A673 (cell line): ENCODE measurements around the gene MALT1. TPM values are rescaled to one million over a fixed set of nuclear protein-coding genes. Genes with fewer than 3 reads are reported as not detected.

Experiments used
- BruUV-seq: library from RNA; stranded (reverse); fragments of 400-500 nt; replicated peaks from 2 replicates; lab custom pipeline; 2021; lab: Mats Ljungman, UMichigan
- CTCF ChIA-PET: fragments of 300-600 bp; sonication (Branson Sonifier 250); formaldehyde crosslinking; loops from one replicate; lab custom pipeline; 2022; ENCODE audit warnings: antibody characterized with exemption; lab: Charles Lee
- POLR2A ChIA-PET: fragments of 300-600 bp; sonication (Branson Sonifier 250); formaldehyde crosslinking; loops from one replicate; lab custom pipeline; 2022; ENCODE audit warnings: antibody characterized with exemption; ENCODE audit not compliant: low non-redundant PET; lab: Charles Lee
- DNase-seq: peaks from one replicate; pipeline ENCODE4 v3.0.0-alpha.2; 2015; ENCODE audit warnings: low spot score
- H3K27ac ChIP-seq: fragments of 200-600 bp; sonication (generic); 2 replicates; pipeline ENCODE4 v1.5.1; 2016; ENCODE audit warnings: mixed run types, low read depth, mild to moderate bottlenecking, mixed read lengths, antibody characterized with exemption, low read length; ENCODE audit not compliant: poor library complexity, severe bottlenecking
- H3K27me3 ChIP-seq: fragments of 200-600 bp; sonication (generic); replicated peaks from 2 replicates; pipeline ENCODE4 v1.6.1; 2017; ENCODE audit warnings: mixed run types, low read depth, mild to moderate bottlenecking, mixed read lengths, antibody characterized with exemption, low read length; ENCODE audit not compliant: insufficient read depth, poor library complexity
- H3K36me3 ChIP-seq: fragments of 200-600 bp; sonication (generic); 2 replicates; pipeline ENCODE4 v1.6.1; 2016; ENCODE audit warnings: mixed run types, mild to moderate bottlenecking, mixed read lengths, antibody characterized with exemption, low read length; ENCODE audit not compliant: insufficient read depth, poor library complexity, severe bottlenecking
- H3K4me1 ChIP-seq: fragments of 200-600 bp; sonication (generic); 2 replicates; pipeline ENCODE4 v1.6.1; 2017; ENCODE audit warnings: mixed run types, mild to moderate bottlenecking, mixed read lengths, antibody characterized with exemption, low read length; ENCODE audit not compliant: insufficient read depth, poor library complexity, severe bottlenecking
- H3K4me3 ChIP-seq: fragments of 200-600 bp; sonication (generic); 2 replicates; pipeline ENCODE4 v1.5.1; 2016; ENCODE audit warnings: low read depth, mixed run types, mild to moderate bottlenecking, mixed read lengths, low read length; ENCODE audit not compliant: poor library complexity, severe bottlenecking
- H3K9me3 ChIP-seq: fragments of 200-600 bp; sonication (generic); 2 replicates; pipeline ENCODE4 v1.6.1; 2016; ENCODE audit warnings: mixed run types, low read depth, mild to moderate bottlenecking, mixed read lengths, antibody characterized with exemption, low read length; ENCODE audit not compliant: poor library complexity, severe bottlenecking
- EZH2 ChIP-seq: fragments of 200-600 bp; sonication (generic); IDR thresholded peaks from 2 replicates; pipeline ENCODE4 v1.6.1; 2017; ENCODE audit warnings: borderline replicate concordance, low read depth, mild to moderate bottlenecking, mixed read lengths, antibody characterized with exemption, low read length; ENCODE audit not compliant: poor library complexity, severe bottlenecking
- intact Hi-C: fragments of 100-400 bp; cut with micrococcal nuclease; formaldehyde crosslinking; loops from one replicate; pipeline ENCODE4 v1.10.0; 2022; ENCODE audit not compliant: unreplicated experiment
- total RNA-seq: library from RNA; stranded (reverse); gene quantifications from 2 replicates; pipeline ENCODE4 v1.2.3, GENCODE V29; 2021
- TF ChIP-seq, protein P1 (sequence below): fragments of 300-800, 200-600 bp; sonication (generic); conservative IDR thresholded peaks from 2 replicates; pipeline ENCODE4 v1.5.1; 2017; ENCODE audit warnings: low read depth, mild to moderate bottlenecking, antibody characterized with exemption, low read length, moderate library complexity, mixed read lengths

MALT1 gene
- total RNA-seq, 1 experiment from 2014 or later: 23.0 TPM

DNA sequence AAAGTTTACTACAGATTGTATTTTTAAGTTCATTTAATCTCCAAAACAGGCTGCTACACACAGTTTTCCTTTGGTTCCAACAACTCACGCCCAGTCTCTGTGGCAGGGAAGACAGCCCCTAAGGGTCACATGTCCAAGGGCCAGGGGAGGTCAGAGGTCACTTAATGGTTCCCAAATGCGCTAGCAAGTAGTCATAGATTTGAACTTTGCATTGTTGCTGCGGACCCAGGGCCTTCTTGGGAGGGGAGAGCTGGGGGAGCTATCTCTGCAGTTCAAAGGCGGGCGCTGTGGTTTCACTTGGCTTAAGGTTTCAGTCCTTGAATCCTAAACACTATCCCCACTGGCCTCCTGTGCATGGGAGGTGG is 118.6 kb downstream of the MALT1 start:
- POLR2A ChIA-PET: no interaction called here
- DNase-seq: no peak

DNA sequence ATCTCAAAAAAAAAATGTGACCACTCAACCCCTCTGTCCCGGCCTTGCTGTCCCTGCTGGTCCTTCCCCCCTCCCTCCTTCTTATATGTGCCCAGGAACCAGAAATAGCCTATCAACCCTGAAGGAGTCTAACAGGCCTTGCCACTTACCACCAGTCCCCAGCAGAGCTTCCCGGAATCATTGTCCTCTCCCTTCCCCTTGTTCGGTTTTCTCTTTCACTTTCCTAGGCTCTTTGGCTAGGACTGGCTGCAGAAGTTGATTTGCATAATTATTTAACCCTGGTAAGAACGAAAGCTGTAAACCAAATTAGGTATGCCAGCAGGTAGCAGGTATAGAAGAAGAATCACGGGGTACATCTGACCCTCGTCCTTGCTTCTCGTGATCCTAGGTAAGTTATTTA is 120.8 kb downstream of the MALT1 start:
- intact Hi-C loops: no loop called here
- Histone ChIP-seq H3K27me3 (no peaks in the 10 kb centered on the region), H3K4me1 (peaks cover 8% of the 10 kb centered on the region), H3K9me3 (no peaks in the 10 kb centered on the region), H3K36me3 (no peaks in the 10 kb centered on the region), H3K27ac (no peak overlapping the region), H3K4me3 (no peak overlapping the region)
- POLR2A ChIA-PET: no interaction called here
- no peak for TF ChIP-seq EZH2
- TF ChIP-seq, protein P1, sequence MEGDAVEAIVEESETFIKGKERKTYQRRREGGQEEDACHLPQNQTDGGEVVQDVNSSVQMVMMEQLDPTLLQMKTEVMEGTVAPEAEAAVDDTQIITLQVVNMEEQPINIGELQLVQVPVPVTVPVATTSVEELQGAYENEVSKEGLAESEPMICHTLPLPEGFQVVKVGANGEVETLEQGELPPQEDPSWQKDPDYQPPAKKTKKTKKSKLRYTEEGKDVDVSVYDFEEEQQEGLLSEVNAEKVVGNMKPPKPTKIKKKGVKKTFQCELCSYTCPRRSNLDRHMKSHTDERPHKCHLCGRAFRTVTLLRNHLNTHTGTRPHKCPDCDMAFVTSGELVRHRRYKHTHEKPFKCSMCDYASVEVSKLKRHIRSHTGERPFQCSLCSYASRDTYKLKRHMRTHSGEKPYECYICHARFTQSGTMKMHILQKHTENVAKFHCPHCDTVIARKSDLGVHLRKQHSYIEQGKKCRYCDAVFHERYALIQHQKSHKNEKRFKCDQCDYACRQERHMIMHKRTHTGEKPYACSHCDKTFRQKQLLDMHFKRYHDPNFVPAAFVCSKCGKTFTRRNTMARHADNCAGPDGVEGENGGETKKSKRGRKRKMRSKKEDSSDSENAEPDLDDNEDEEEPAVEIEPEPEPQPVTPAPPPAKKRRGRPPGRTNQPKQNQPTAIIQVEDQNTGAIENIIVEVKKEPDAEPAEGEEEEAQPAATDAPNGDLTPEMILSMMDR: no peak
- CTCF ChIA-PET: no interaction called here
- no TSS peak for BruUV-seq
- no peak for DNase-seq

More for the DNA sequence above, 118.6 kb downstream of the MALT1 start:
- peak overlapping the region; percentile 10 for H3K27ac ChIP-seq
- H3K4me3 ChIP-seq: no peak overlapping the region
- H3K9me3 ChIP-seq: no peaks in the 10 kb centered on the region
- H3K36me3 ChIP-seq: no peaks in the 10 kb centered on the region
- no peak for TF ChIP-seq EZH2
- TF ChIP-seq, protein P1: no peak
- CTCF ChIA-PET: no interaction called here
- H3K27me3 ChIP-seq: no peaks in the 10 kb centered on the region
- BruUV-seq: no TSS peak
- H3K4me1 ChIP-seq: peaks cover 12% of the 10 kb centered on the region
- intact Hi-C loops: loop anchor here (10.0 kb wide), 1 partner anchor 435 kb away; the partner anchor contains the start of gene GRP

DNA sequence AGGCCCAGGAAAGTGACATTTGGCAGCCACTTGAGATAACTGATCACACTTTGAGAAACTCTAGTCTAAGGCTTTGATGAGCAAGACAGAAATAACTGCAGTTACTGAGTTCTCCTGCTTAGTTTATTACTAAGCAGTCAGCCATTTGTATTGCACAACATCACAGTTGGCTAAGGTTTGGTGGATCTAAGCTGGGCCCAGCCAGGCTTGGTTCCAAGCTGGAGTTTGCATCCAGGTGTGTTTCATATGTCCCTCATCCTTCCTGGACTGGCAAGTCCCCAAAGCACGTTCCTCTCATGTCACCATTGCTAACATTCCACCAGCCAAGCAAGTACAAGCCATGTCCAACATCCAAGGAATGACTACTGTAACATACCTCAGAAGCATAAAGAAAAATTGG is 122.1 kb downstream of the MALT1 start:
- BruUV-seq: no TSS peak
- intact Hi-C loops: no loop called here
- POLR2A ChIA-PET: no interaction called here

More for the DNA sequence above, 122.1 kb downstream of the MALT1 start:
- Histone ChIP-seq H3K36me3 (no peaks in the 10 kb centered on the region), H3K9me3 (no peaks in the 10 kb centered on the region), H3K27ac (no peak overlapping the region), H3K4me1 (peaks cover 8% of the 10 kb centered on the region), H3K27me3 (no peaks in the 10 kb centered on the region), H3K4me3 (no peak overlapping the region)
- CTCF ChIA-PET: no interaction called here
- DNase-seq: no peak
- TF ChIP-seq, protein P1: no peak
- TF ChIP-seq EZH2: no peak
